Mesothelial cell of epicardium (in vitro differentiated cells): ENCODE data around the gene TPM1. TPM values are rescaled to one million over a fixed set of nuclear protein-coding genes. Genes with fewer than 3 reads are reported as not detected.

Experiments
- DNase-seq, 2 experiments: peaks; one replicate each; pipeline ENCODE4 v3.0.0; 2021; ENCODE audit warnings: low spot score in 2 of 2; ENCODE audit not compliant: unreplicated experiment in 2 of 2
- H3K27ac Mint-ChIP-seq: 2 replicates; pipeline ENCODE4 v1.8.0; 2021; ENCODE audit warnings: mixed read lengths
- H3K27me3 Mint-ChIP-seq: 2 replicates; pipeline ENCODE4 v1.8.0; 2021; ENCODE audit warnings: low read depth, mixed read lengths
- H3K36me3 Mint-ChIP-seq: 2 replicates; pipeline ENCODE4 v1.8.0; 2021; ENCODE audit warnings: mixed read lengths
- H3K4me1 Mint-ChIP-seq: 2 replicates; pipeline ENCODE4 v1.8.0; 2021; ENCODE audit warnings: mixed read lengths
- H3K4me3 Mint-ChIP-seq: 2 replicates; pipeline ENCODE4 v1.8.0; 2021; ENCODE audit warnings: mild to moderate bottlenecking, moderate library complexity, mixed read lengths
- H3K9me3 Mint-ChIP-seq: 2 replicates; pipeline ENCODE4 v1.8.0; 2021; ENCODE audit warnings: mixed read lengths
- CTCF ChIP-seq: fragments of 200-600 bp; sonication (generic); IDR thresholded peaks from one replicate; pipeline ENCODE4 v1.5.0; 2021; ENCODE audit warnings: antibody characterized with exemption; ENCODE audit not compliant: unreplicated experiment
- total RNA-seq: library from RNA; stranded (reverse); gene quantifications from 3 replicates; pipeline ENCODE4 v1.2.1, GENCODE V29; 2021

The TPM1 gene
- total RNA-seq, 1 donor from 2014 or later: 659 TPM

GRCh38 chr15:63069616-63070090 lies 27.1 kb downstream of the TPM1 start:
- TF ChIP-seq CTCF: no peak
- Mint-ChIP-seq H3K27me3 (no peaks in the 10 kb centered on the region), H3K27ac (peak overlapping the region; percentile 8), H3K4me1 (peaks cover 34% of the 10 kb centered on the region), H3K9me3 (no peaks in the 10 kb centered on the region), H3K4me3 (no peak overlapping the region), H3K36me3 (peaks cover 52% of the 10 kb centered on the region)
- no peak for DNase-seq

GRCh38 chr15:63070681-63071129 lies 28.2 kb downstream of the TPM1 start:
- Mint-ChIP-seq H3K4me3 (no peak overlapping the region), H3K4me1 (peaks cover 40% of the 10 kb centered on the region), H3K27me3 (no peaks in the 10 kb centered on the region), H3K9me3 (no peaks in the 10 kb centered on the region), H3K27ac (peak overlapping the region; percentile 23), H3K36me3 (peaks cover 45% of the 10 kb centered on the region)
- TF ChIP-seq CTCF: no peak
- DNase-seq: no peak

- TF ChIP-seq CTCF: no peak
- Mint-ChIP-seq H3K27ac (peak overlapping the region; percentile 23), H3K9me3 (no peaks in the 10 kb centered on the region), H3K4me3 (no peak overlapping the region), H3K27me3 (no peaks in the 10 kb centered on the region), H3K4me1 (peaks cover 41% of the 10 kb centered on the region), H3K36me3 (peaks cover 40% of the 10 kb centered on the region)
- no peak for DNase-seq
These were observed 28.9 kb downstream of the TPM1 start for GRCh38 chr15:63071288-63071909.

GRCh38 chr15:63072023-63072650 lies 29.6 kb downstream of the TPM1 start:
- H3K36me3 Mint-ChIP-seq: peaks cover 36% of the 10 kb centered on the region
- H3K4me1 Mint-ChIP-seq: peaks cover 46% of the 10 kb centered on the region

GRCh38 chr15:63072809-63073277 lies 30.3 kb downstream of the TPM1 start:
- Mint-ChIP-seq H3K9me3 (no peaks in the 10 kb centered on the region), H3K36me3 (peaks cover 33% of the 10 kb centered on the region), H3K27me3 (peaks cover 1% of the 10 kb centered on the region), H3K4me3 (no peak overlapping the region), H3K4me1 (peaks cover 54% of the 10 kb centered on the region), H3K27ac (no peak overlapping the region)
- no peak for TF ChIP-seq CTCF
- no peak for DNase-seq

More at GRCh38 chr15:63072023-63072650, 29.6 kb downstream of the TPM1 start:
- Mint-ChIP-seq H3K27me3 (no peaks in the 10 kb centered on the region), H3K9me3 (no peaks in the 10 kb centered on the region), H3K4me3 (no peak overlapping the region), H3K27ac (no peak overlapping the region)
- DNase-seq: no peak
- no peak for TF ChIP-seq CTCF
